ENCODE measurements around the gene EPHA7.

EPHA7 gene

GRCh38 chr6:93325761-93326160 lies 93.6 kb downstream of the EPHA7 start:
- DNase-seq (ENCODE audit: low spot score) = no peak

- no peak for DNase-seq (ENCODE audit: low spot score)
These were observed 95.7 kb downstream of the EPHA7 start for GRCh38 chr6:93323630-93324029.

- DNase-seq (ENCODE audit: low spot score) = no peak
These were observed 96.7 kb downstream of the EPHA7 start for GRCh38 chr6:93322651-93323050.

- no peak for DNase-seq (ENCODE audit: low spot score)
These were observed 100.1 kb downstream of the EPHA7 start for GRCh38 chr6:93319304-93319703.

- DNase-seq (ENCODE audit: low spot score) = no peak
These were observed 101.2 kb downstream of the EPHA7 start for GRCh38 chr6:93318121-93318520.

- no peak for DNase-seq (ENCODE audit: low spot score)
These were observed 101.8 kb downstream of the EPHA7 start for GRCh38 chr6:93317592-93317991.

- no peak for DNase-seq (ENCODE audit: low spot score)
These were observed 111.6 kb downstream of the EPHA7 start for GRCh38 chr6:93307505-93308409.

- DNase-seq (ENCODE audit: low spot score) = no peak
These were observed 114.3 kb downstream of the EPHA7 start for GRCh38 chr6:93305088-93305487.

GRCh38 chr6:93304505-93304904 lies 114.9 kb downstream of the EPHA7 start:
- DNase-seq (ENCODE audit: low spot score) = peak; percentile 51

GRCh38 chr6:93300661-93301060 lies 118.7 kb downstream of the EPHA7 start:
- DNase-seq (ENCODE audit: low spot score) = no peak

GRCh38 chr6:93299622-93300021 lies 119.7 kb downstream of the EPHA7 start:
- DNase-seq (ENCODE audit: low spot score) = no peak

GRCh38 chr6:93295631-93296030 lies 123.7 kb downstream of the EPHA7 start:
- DNase-seq (ENCODE audit: low spot score) = no peak

GRCh38 chr6:93294879-93295278 lies 124.5 kb downstream of the EPHA7 start:
- peak; percentile 26 for DNase-seq (ENCODE audit: low spot score)

- peak; percentile 99 for DNase-seq (ENCODE audit: low spot score)
These were observed 125.5 kb downstream of the EPHA7 start for GRCh38 chr6:93293872-93294271.

- DNase-seq (ENCODE audit: low spot score) = peak; percentile 90
These were observed 125.9 kb downstream of the EPHA7 start for GRCh38 chr6:93293460-93293859.

GRCh38 chr6:93282521-93283031 lies 136.8 kb downstream of the EPHA7 start:
- no peak for DNase-seq (ENCODE audit: low spot score)

GRCh38 chr6:93278241-93278640 lies 141.1 kb downstream of the EPHA7 start:
- DNase-seq (ENCODE audit: low spot score) = no peak

- DNase-seq (ENCODE audit: low spot score) = no peak
These were observed 146.5 kb downstream of the EPHA7 start for GRCh38 chr6:93272896-93273295.

GRCh38 chr6:93272211-93272610 lies 147.1 kb downstream of the EPHA7 start:
- DNase-seq (ENCODE audit: low spot score) = no peak

- DNase-seq (ENCODE audit: low spot score) = no peak
These were observed 153.1 kb downstream of the EPHA7 start for GRCh38 chr6:93266116-93266817.

- no peak for DNase-seq (ENCODE audit: low spot score)
These were observed 158.5 kb downstream of the EPHA7 start for GRCh38 chr6:93260881-93261280.

GRCh38 chr6:93259332-93259731 lies 160.0 kb downstream of the EPHA7 start:
- no peak for DNase-seq (ENCODE audit: low spot score)

- DNase-seq (ENCODE audit: low spot score) = no peak
These were observed 166.4 kb downstream of the EPHA7 start for GRCh38 chr6:93252930-93253329.

All from SK-N-DZ (cell line).